DMS53 treated with DMSO at 0.1 percent for 48 hours (cell line): ENCODE data around the gene LBX2.
"Not testable (repeated sequence)": the region's sequence is repeated elsewhere in the genome, so short reads cannot be mapped to it uniquely, and the experiment has no call there.

ENCODE experiments used
- DNase-seq: peaks from one replicate; lab custom pipeline; 2025; ENCODE audit not compliant: unreplicated experiment; lab: John Stamatoyannopoulos, UW

LBX2 gene

DNA sequence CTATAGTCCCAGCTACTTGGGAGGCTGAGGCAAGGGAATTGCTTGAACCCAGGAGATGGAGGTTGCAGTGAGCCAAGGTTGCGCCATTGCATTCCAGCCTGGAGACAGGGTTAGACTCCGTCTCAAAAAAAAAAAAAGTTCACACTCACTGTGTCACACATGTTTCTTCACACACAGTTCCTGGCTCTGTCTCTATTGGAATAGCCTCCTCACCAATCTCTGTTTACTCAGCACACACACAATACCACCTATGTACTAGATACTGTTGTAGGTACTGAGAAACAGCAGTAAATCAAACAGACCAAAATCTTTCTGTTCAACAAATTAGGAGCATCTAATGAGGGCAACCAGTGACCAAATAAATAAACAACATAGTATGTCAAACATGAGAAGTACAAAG lies 13.3 kb downstream of the LBX2 start:
- DNase-seq = no peak

DNA sequence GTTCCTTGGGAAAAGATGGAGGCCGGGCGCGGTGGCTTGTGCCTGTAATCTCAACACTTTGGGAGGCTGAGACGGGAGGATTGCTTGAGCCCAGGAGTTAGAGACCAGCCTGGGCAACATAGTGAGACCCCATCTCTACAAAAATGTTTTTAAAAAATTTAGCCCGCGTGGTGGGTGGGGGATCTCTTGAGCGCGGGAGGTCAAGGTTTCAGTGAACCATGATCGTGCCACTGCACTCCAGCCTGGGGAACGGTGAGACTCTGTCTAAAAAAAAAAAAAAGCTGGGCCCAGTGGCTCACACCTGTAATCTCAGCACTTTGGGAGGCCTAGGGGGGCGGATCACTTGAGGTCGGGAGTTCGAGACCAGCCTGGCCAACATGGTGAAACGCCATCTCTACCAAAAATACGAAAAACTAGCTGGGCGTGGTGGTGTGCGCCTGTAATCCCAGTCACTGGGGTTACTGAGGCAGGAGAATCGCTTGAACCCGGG lies 15.7 kb downstream of the LBX2 start:
- DNase-seq = not testable (repeated sequence)

DNA sequence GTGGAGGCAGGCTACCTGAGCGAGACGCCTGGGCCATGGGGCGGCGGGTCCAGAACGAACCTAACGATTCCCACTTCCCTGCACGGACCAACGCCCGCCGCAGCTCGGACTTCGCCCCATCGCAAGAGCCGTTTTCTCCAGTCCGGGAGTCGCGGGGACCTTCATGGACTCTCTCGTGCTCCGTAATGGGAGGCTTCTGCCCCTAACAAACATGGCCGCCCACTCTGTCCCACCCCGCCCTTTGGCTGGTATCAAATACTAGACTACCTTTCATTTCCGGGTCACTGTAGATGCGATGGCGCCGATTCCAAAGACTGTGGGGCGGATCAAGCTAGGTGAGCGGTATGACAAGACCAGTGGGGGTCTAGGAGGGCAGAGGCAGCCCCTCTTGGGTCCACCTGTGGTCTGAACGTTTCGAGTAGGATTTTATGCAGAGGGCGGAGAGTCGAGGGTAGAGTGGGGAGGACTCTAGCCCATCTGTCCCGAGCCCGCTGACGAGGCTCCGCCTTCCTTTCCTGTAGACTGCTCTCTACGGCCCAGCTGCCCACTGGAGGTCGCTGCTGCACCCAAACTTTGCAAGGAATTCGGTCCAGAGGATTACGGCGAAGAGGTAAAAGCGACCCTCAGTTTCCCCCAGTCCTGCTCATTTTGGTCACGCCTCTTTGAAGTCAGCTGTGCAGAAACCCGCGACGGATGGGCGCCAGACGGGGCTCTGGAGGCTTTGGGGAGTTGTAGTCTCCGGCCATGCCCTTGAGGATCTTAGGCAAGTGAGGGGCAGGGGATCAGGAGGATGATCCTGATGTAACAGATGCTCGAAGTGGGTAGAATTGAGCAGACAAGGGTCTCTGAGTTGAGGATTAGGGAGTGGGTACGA lies 16.4 kb downstream of the LBX2 start, which contains the start of the genes CCDC142 and TTC31:
Gene CCDC142 (minus strand): TSS at position 198 of the 874 bp plus-strand sequence. CDS start 161 bp downstream, at position 37.
Gene TTC31 (plus strand): TSS at position 281 of the 874 bp plus-strand sequence. CDS start 15 bp downstream, at position 296.
- DNase-seq = peak; percentile 95

DNA sequence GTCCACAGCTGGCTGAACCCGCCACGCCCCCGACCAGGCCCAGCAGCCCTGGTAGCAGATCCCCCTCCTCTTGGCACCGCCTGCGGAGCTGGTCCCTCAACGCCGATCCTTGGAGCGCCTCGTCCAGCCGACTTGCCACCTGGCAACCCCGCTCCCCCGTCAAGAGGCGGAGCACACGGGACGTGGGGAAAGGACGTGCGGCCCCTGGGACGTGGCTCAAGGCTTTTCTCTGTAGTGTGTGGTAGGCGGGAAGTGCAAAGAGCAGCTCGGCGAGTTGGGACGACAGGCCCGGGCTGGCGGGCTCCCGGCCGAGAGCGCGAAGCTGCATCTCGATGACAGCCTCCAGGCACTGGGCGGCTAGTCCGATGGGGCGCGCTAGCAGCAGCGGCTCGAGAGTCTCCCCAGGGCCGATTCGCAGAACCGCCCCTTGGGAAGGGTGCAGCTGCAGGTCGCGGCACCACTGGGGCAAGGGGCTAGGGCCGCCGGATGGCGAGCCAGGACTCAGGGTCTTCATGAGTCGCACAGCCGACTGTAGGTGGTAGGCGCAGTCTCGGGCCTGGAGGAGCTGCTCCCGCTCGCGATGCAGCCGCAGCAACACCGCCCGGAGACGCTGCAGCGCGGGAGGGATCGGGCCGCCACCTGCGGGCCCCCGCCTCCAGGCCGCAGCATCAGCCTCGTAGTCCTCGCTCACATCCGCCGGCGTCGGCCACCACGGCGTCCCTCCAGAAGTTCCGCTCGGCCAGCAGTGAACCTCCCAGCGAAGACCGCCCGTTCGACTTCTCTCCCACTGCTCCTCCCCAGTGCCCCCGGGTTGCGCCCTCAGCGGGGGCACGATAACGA lies 17.2 kb downstream of the LBX2 start:
- no peak for DNase-seq

DNA sequence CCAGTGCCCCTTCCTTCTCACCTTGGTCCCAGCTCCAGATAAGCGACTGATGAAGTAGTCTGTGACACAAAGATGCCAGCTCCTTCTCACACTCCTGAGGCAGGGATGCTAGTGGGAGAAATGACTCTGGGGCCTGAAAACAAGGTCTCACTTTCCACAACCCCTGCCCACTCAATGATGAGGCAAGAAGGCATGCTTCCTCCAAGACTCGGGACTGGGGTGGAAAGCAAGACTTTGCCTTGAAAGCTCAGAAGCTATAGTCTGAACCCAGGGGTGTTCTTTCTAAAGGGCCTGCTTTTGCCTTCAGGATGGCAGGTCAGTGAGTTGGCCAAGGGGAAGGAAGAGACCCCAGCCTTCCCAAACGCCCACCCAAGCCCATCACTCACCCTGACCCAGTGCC lies 18.0 kb downstream of the LBX2 start:
- DNase-seq = no peak

DNA sequence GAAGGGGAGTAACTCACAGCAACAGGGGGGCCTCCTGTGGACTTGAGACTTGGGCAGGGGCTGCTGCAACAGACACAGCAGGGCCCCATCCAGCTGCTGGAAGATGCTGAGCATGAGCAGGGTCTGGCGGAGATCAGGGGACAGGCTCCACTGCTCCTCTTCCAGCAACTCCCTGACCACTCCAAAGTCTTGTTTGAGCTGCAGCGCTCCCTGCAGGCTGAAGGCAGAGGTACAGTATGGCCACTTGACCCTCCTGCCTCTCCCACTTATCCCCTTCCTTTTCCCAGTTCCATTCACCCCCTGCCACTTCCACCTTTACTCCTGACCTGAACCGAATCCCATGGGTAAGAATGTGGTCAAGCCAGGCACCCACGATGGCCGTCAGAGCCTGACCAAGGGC lies 24.5 kb downstream of the LBX2 start:
- no peak for DNase-seq

DNA sequence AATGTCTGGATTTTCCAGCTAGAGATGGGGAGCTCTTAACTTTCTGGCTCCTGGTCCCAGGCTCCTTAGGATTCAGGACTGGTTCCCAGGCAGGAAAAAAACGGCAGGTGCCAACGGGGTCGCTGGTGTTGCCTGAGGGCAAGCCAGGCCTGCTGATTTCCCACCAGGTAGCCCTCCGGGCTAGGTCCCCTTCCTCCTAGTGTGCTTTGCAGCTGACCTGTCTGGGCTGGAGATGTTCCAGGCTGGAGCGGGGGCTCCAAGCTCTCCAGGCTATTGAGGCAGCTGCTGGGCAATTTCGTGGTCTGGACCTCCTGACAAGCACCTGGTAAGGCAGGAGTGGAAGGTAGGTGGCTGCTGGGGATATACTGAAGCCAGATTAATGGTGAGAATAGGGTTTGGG lies 24.9 kb downstream of the LBX2 start:
- DNase-seq = no peak

DNA sequence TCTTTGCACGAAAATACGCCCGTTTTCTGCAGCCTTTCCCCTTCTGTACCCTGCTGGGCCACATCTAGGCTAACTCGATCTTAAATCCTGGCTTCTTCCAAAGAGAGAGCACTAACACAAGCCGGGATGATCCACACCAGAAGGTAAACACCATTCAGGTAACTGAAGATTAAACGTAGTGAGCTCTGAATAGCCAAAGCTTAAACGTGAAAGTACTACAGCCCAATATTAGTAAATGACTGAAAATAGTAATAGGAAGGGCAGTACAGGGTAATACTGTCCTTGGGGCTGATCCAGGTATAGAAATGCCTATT lies 26.5 kb downstream of the LBX2 start:
- DNase-seq = no peak

DNA sequence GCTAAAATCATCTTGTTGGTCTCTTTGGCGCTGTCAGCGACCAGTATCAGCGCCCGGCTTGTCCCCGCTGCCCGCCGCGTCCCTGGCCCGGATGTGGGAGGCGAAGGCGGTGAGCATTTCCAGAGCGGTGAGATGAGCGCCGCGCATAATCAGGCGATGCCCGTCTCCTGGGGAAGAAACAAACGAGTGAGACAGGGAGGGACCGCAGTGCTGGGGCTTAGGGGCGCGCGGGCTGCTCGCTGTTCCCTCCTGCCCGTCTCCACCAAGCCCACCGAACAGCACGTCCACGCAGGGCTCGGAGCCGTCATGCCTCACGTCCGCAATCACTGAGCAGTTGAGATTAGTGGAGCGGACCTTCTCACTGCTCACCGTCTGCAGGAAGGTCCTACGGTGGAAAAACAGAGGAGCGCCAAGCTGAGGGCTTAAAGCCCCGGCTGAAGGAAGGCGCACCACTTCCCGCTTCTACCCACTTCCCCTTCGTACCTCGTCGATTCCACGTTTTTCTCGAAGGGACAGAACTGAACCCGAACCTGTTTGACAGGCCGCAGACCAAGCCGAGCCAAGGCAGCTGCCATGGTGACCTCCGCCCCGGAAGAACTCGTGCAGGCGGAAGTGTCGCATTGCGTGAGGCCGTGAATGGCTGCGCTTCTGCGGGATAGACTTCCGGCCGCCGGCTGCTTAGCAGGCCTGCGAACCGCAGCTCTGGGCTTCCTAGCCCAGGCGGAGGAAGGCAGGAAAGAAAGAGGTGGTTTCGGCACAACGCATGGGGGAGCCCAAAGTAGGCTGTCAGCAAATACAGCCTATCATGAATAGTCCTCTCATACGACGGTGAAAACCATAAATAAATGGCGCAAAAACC lies 27.1 kb downstream of the LBX2 start, which contains the start of gene MRPL53:
Gene MRPL53 (minus strand): TSS at position 595 of the 859 bp plus-strand sequence. CDS start 20 bp downstream, at position 575.
- DNase-seq = peak; percentile 87

DNA sequence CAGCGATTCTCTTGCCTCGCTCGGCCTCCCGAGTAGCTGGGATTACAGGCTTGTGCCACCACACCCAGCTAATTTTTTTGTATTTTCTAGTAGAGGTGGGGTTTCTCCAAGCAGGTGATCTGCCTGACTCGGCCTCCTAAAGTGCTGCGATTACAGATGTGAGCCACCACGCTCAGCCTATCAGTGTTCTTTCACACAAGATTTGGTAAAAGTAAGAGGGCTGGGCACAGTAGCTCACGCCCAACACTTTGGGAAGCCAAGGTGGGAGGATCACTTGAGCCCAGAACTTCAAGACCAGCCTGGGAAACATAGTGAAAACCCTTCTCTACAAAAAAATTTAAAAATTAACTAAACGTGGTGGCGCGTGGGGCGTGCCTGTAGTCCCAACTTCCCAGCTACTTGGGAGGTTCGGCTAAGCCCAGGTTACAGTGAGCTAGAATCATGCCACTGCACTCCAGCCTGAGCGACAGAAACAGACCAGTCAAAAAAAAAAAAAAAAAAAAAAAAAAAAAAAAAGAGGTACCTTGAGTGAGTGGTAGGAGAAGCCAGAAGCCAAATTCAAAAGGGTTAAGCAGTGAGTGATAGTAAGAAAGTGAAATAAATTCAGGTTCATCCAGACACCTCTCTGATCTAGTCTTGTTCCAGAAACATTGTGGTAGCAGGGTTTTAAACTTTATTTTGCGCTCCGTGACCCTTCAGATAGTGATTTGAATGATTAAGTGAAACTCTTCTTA lies 27.9 kb downstream of the LBX2 start:
- DNase-seq = no peak

DNA sequence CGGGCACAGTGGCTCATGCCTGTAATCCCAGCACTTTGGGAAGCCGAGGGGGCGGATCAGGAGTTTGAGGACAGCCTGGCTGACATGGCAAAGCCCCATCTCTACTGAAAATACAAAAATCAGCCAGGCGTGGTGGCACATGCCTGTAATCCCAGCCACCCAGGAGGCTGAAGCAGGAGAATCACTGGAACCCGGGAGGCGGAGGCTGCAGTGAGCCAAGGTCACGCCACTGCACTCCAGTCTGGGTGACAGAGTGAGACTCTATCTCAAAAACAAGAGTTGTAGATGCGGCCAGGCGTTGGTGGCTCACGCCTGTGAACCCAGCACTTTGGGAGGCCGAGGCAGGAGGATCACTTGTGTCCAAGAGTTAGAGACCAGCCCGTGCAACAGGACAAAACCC lies 28.7 kb downstream of the LBX2 start:
- not testable (repeated sequence) for DNase-seq

DNA sequence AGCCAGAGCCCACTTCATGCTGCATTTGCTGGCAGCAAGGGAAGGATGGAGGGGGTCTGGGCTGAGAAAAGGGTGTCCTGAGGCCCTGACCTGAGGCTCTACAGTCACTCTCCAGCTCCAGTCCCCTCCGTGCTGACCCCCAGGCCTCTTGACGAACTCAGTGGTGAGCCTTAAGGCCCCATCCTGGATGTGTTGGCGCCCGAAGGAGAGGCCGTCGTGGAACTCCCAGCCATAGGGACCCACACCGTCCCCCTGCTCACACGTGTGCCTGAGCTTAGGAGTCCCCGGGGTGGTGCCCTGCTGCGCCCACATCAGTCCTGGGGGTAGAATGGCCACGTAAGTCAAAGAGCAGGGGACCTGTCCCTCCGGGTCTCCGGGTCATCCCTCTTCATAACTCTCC lies 35.0 kb downstream of the LBX2 start:
- DNase-seq = no peak

DNA sequence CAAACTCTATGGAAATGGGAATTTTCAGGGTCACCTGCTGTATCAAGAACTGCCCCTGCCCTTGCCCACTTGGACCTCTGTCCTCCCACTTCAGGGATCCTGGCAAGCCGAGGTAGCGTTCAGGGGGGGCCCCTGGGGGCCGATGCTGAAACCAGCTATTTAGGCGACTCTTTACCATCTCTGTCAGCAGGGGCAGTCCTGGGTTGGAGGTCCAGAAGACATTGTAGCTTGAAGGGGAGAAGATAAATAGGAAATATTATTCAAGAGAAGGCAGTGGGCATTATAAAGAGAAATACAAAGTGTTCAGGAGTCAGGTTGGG lies 36.7 kb downstream of the LBX2 start:
- DNase-seq = no peak

DNA sequence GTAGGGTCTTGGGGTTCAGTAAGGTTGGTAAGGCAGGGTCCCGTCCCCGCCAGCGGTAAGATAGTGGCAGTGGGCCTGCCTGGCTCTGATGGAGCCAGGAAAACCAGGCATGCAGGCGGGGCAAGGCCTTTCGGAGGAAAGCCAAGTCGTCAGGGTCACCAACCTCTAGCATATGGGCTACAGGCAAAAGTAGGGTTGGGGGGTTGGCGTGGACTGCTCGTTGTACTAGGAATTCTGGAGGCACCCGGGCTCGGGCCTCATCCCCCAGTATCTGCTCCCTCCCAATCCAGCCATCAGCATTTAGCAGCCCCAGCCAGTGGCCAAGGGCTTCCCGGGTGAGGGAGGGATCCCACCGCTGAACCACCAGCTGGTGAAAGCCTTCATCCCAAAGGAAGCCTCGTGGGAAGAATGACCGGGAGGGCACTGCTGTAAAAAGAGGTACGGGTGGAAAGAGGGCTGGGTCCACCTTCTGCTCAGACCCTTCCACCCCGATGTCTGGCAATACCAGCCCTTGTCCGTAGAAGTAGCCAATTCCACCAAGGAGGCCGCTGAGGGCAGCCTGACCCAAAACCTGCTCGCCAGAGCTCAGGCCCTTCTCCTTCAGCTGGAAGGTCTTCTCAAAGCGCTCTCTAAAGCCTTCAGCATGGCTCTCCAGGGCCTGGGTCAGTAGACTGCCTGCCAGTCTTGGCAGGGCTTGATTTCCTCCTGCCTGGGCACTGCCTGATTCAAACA lies 37.2 kb downstream of the LBX2 start:
- DNase-seq = no peak

DNA sequence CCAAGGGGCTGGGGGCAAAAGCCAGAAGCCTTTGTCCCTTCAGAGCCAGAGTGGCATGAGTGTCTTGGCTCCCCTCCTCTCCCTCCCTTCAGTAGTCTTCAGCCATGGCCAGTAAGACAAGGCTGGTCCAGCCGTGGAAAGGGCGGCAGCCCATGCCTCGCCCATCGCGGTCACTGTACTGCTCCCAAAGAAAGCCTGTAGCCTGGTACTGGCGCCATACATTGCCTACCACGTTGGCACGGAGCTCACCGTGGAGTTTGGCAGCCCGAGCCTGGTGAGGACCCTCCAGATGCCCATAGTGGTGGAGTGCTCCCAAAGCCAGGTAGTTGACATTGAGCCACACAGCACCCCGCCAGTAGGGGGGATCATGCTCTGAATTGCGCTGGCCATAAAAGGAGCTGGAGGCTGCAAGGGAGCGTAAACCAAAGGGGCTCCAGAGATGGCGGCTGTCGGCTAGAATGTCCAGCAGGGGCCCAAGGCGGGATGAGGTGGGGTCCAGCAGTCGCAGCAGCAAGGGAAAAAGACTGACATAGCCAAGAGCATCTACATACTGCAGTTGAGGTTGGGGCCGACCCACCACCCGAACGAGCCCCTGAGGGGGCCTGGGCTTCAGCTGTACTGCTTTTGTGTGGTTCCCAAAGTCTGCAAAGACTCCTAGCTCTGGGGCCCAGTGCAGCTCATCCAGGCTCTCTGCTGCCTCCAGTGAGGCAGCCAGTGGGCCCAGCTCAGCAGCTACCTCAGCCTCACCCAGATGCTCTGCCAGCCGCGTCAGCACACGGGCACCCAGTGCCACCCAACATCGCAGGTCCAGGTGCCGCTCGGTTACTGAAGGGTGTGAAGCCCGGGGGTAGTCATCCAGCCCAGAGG lies 38.0 kb downstream of the LBX2 start:
- no peak for DNase-seq

DNA sequence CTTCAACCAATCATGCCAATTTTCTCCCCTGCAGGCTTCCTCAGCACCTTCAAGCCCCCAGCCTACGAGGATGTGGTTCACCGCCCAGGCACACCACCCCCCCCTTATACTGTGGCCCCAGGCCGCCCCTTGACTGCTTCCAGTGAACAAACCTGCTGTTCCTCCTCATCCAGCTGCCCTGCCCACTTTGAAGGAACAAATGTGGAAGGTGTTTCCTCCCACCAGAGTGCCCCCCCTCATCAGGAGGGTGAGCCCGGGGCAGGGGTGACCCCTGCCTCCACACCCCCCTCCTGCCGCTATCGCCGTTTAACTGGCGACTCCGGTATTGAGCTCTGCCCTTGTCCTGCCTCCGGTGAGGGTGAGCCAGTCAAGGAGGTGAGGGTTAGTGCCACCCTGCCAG lies 39.2 kb downstream of the LBX2 start:
- not testable (repeated sequence) for DNase-seq

DNA sequence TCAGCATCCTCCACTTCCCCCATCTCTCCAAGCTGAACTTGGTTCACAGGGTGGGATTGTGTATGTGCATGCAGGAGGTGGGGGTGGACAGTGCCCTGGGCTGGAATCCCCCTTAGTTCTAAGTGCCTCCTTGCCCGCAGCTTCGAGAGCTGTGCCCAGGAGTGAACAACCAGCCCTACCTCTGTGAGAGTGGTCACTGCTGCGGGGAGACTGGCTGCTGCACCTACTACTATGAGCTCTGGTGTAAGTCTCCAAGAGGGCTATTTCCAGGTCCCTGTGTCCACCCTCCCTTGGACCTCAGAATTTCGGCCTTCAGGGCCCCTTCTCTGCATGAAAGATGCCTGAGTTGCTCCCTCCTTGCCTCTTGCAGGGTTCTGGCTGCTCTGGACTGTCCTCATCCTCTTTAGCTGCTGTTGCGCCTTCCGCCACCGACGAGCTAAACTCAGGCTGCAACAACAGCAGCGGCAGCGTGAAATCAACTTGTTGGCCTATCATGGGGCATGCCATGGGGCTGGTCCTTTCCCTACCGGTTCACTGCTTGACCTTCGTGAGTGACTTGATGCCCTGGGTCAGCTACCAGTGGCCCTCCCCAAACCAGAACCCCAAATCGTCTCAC lies 39.8 kb downstream of the LBX2 start:
- not testable (repeated sequence) for DNase-seq

DNA sequence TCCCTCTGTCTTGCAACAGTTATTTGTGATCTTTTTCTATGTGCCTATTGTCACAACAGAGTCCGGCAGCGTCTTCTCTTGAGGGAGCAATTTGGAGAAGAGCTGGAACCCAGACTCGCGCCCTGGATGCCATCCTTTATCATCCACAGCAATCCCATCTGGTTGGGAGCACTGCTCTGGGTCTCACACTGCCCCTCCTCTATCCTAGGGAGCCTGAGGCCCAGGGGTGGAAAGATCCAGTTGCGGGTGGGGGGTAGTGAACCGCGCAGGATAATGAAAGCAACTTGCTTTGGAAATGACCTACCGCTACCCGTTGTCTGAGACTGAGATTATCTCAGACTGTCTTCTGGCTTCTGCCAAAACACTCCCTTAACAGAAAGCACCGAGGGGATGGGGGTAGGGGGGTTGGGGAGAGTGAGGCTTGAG lies 40.5 kb downstream of the LBX2 start:
- peak; percentile 48 for DNase-seq
